Stimulated activated CD8-positive, alpha-beta memory T cell treated with anti-CD3 and anti-CD28 coated beads, Interleukin-2, amount 100 ng/mL, for 48 hours (primary cell): ENCODE measurements around the gene PYGB.

Source experiments
- DNase-seq, 2 donors: peaks; one replicate each; pipeline ENCODE4 v3.0.0-alpha.2; 2020; ENCODE audit warnings: low read depth in 2 of 2

The PYGB gene

GRCh38 chr20:25271486-25272222 lies 23.8 kb downstream of the PYGB start:
- DNase-seq, result no peak

DNA sequence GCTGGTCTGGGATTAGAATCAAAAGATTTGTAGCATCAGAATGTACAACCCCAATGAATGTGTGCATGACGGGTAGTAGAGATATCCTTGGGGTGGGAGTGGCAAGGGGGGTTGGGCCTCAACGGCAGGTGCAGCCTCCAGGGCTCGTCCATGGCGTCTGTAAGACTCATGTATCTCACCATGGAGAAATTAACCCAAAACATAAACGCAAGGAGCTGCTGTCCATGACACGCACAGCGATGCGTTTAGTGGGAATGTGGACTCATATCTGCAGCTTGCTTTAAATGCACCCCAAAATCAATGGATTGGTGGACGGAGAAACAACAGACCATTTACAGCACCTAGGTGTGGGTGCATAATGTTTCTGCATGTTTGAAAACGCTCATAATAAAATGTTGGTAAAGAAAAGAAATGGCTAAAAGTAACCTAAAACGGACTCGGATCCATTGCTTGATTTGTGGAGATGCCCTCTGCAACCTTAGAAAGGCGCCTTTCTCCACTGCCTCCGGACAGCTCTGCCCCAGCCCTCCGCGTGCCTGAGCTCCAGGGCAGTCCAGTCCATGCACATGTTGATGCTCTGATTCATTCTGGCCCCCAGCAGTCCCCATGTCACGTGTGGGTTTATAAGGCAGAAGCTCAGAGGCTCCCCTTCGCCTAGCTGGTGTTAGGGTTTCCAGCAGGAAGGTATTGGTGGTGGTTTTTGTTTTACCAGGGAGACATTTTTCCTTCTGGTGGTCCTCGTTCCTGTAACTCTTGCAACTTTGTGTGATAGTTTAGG lies 24.5 kb downstream of the PYGB start:
- DNase-seq, result no peak

GRCh38 chr20:25273046-25273445 lies 25.2 kb downstream of the PYGB start:
- DNase-seq, result no peak

DNA sequence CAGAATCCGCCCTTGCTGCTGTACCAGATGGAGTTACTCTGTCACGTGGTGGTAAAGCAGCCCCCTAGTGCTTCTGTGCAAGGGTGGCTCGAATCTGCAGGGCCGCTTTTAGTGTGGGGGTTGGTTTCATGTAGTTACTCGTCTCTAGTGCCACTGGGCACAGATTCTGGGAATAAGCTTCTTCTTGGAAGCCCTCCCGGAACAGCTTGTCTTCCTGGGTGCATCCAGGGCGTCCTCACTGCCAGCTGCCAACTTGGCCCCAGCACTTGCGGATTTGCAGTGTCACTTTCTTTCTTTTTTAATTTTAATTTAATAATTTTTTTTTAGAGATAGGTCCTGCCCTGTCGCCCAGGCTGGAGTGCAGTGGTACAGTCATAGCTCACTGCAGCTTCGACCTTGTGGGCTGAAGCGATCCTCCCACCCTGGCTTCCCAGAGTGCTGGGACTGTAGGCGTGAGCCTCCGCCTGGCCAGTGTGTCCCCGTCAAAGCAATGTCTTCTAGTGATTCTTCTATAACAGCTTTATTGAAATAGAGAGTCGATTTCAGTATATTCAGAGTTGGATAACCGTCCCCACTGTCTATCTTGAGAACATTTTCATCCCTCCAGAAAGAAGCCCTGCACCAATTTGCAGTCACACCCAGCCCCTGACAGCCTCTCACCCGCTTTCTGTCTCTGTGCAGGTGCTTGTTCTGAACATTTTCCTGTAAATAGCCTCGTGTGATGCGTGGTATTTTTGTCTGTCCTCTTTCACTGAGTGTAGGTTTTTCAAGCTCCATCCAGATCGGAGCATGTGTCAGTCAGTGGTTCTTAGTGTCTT lies 25.9 kb downstream of the PYGB start:
- no peak for DNase-seq

GRCh38 chr20:25274481-25274880 lies 26.6 kb downstream of the PYGB start:
- DNase-seq, result no peak

DNA sequence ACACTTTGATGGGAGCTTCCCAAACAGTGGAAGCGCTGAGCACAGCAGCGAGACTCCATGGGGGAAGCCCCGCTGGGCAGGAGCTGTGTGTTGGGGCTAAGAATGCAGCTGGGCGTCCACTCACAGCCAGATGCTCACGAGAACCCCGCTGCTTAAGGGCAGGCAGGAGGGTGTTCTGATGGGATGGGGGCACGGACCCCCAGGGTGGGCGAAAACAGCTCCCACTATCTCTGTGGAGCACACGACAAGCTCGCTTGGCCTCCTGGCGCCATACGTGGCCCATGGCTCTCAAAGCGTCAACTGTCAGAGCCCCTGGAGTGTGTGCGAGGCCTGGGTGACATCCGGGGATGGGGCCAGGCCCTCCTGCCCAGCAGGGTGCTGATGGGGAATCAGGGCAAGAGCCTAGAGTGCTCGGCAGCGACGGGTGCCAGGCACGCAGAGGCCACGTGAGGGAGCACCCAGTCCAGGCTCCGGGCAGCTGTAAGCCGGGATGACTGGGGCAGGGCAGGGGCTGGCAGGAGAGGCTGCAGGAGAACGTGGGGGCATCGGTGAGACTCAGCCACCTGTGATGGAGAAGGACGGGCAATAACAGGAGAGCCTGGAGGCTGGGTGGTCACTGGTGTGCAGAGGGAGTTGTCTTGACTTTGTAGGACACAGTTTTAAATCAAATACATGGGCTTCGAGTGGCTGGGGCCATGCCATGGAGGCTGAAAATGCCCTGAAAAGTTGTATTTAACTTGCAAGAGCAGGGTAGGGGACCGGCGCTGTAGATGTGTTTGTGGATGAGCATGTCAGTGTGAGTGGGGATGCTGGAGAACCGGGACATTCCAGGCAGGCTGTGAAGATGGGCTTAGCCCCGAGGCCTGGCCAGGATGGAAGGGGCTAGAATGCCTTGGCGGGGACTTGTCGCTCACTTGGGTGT lies 27.3 kb downstream of the PYGB start:
- no peak for DNase-seq

- DNase-seq, result no peak
Measured at GRCh38 chr20:25275813-25276532, 28.1 kb downstream of the PYGB start.

- DNase-seq, result no peak
Measured at GRCh38 chr20:25276533-25277050, 28.7 kb downstream of the PYGB start.

DNA sequence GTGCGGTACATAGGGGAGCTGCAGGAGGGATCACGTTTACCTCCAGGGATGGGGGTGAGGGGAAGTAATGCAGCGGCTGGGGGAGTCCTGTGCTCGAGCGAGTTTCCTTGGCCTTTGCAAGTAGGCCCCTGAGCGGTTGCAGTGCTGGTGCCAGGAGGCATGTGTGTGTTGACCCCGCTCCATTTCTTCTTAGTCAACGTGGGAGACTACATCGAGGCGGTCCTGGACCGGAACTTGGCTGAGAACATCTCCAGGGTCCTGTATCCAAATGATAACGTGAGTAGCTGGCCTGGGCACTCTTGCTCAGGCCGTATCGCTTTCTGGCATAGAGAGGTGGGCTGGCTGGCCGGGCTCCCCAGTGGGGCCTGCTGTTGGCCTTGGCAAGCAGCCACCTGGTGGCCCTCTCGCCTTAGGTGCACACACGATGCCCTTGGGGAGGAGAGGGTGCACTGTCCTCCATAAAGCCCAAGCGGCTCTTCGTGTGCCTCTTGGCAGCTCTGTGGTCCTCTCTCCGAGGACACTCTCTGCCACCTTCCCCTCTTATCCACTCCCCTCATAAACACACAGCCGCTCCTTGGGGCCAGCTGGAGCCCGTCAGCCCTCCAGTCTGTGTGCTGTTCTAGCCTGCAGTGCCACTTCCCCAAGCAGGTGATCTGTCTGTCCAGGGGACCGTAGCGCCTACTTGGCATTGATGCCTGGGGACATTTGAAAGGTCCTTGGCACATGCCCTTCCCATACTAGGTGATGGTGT lies 29.3 kb downstream of the PYGB start:
- no peak for DNase-seq

GRCh38 chr20:25277941-25278521 lies 30.1 kb downstream of the PYGB start:
- DNase-seq, result no peak

DNA sequence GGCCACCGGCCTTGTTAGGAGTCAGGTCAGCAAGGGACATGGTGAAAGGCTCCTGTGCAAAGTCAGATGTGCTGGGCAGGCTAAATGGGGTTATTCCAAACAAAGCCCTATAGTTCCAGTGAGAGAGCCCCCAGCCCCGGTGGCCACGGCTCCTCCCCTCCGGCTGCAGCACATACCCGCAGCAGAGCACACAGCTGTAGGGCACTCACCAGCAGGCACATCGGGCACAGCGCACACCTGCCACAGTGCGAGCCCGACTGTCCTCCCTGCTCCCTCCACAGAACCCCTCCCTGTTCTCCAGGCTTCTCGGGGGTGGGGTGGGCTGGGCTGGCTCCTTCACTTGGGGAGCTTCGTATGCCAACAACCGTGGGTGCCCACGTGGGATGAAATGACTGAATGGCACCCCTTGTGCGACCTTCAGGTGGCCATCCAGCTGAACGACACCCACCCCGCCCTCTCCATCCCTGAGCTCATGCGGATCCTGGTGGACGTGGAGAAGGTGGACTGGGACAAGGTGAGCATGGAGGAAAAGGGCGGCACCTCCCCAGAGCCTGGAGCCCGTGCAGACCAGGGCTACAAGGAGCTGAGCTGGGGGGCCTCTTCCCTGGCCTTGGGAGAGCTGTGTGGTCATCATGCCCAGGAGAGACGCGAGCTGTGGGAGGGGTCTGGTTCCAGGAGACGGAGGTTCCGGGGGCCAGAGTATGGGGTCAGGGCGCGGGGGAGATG lies 30.9 kb downstream of the PYGB start:
- no peak for DNase-seq

- no peak for DNase-seq
Measured at GRCh38 chr20:25279403-25279802, 31.5 kb downstream of the PYGB start.

- no peak for DNase-seq
Measured at GRCh38 chr20:25280051-25280573, 32.2 kb downstream of the PYGB start.

DNA sequence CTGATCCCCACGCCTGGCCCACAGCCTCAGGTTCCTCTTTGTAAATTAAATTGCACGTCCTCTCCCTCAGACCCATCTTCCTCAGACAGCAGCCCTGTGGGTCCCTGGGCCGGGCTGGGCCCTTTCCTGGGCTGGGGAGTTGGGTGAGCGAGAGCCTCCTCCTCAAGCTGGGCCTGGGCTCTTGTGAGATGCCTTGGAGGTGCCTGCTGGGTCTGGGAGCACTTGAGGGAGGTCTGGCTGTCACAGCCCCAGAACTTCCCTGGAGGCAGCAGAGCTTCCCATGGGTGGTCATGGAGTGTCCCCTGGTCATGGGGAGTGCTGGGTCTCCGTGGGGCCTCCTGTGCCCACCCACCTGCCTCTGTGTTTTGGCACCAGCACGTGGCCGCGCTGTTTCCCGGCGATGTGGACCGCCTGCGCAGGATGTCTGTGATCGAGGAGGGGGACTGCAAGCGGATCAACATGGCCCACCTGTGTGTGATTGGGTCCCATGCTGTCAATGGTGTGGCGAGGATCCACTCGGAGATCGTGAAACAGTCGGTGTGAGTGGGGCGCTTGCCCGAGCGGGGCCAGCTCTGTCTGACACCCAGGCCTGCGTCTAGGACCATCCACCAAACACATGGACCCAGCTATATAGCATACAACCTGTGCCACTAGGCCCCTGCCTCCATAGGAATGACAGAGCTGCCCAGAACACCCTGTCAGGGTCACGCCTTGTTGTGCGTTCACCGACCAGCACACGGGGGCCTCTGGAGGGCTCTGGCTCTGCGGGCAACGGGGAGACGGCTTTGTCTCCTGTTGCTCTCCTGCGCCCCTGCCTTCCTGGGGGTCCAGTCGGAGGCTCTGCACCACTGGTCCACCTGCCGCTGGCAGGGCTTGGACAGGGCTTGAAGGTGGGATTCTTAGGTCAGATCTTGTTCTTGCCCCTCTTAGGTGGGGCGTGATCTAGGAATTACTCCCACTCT lies 33.0 kb downstream of the PYGB start:
- DNase-seq, result no peak

DNA sequence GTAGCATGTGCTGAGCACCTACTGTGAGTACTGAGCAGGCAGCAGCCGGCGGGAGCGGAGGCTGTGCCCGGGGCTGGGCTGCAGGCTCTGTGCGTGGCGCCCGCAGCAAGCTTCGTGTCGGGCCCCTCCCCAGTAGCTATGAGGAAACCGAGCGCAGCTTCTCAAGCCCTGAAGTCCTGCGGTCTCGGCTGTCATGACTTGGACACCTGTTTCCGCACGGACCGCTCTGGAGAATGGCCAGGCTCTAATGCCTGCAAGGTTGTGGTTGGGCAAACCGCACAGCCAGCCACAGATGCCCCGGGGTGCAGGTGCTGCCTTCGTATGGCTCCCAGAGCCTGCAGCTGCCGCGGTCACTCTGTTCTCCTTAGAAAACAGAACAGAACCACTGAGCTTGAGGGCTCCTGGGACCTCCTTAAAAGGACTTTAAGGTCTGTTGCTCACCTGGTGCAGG lies 33.7 kb downstream of the PYGB start:
- no peak for DNase-seq

DNA sequence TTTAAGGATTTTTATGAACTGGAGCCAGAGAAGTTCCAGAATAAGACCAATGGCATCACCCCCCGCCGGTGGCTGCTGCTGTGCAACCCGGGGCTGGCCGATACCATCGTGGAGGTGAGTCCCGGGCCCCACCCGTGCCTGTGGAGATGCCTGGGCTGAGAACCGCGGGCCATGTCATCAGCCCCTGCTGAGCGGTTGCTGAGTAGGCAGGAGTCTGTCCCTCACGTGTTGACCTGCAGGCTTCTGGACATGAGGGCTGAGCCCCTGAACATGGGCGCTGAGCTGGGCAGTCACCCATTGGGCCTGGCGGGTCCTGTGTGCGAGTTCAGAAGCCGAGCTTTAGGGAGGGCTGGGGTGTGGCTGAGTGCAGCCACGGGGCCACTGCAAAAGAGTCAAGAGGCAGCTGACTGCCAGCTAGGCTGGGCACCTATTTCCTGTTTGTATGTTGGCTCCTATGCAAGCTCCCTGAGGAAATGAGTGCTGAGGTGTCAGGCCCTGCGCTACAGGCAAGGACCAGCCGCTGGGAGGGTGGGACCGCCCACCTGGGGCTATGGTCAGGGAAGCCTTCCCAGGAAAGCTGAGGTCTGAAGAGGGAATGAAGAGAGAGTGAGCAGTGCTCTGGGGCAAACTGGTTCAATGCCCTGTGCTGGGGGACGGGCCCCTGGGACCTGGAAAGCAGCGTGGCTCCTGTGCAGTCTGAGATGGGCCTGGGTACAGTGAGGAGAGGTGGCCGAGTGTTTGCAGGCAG lies 34.3 kb downstream of the PYGB start:
- DNase-seq, result no peak
